ENCODE results near the gene RBM12.

The RBM12 gene

DNA sequence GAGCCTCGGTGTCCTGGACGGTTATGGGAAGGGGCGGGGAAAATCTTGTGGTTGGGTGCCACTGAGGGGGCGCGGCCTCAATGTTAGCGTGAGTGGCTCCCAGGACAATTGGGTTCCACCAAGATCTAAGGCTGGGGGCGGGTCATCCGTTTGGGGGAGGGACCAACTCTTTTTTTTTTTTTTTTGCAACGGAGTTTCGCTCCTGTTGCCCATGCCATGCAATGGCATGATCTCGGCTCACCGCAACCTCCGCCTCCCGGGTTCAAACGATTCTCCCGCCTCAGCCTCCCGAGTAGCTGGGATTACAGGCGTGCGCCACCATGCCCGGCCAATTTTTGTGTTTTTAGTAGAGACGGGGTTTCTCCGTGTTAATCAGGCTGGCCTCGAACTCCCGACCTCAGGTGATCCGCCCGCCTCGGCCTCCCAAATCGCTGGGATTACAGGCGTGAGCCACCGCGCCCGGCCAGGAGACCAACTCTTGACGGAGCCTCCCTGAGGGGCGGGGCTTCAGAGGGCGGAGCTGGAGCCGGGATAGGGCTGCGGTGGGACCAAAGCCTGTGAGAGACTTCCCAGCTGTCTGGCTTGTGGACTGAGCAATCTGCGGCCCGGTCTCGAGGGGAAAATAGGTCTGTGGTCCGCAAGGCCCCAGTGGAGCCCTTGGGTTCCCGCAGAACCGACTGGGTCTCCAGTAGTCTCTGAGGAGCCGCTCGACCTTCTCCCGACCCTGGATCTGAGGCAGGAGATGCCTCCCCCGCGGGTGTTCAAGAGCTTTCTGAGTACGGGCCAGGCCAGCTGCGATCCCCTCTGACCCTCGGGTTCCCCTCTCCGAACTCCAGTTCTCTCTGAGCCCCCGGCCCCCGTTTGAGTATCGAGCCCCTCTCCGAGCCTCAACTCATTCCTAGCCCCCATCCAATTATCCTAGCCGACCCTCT is 48.0 kb downstream of the RBM12 start:
- FAIRE-seq (no peak), DNase-seq (ENCODE audit: insufficient read length, low spot score) (peak; percentile 86)
- peak; percentile 54; the same call in 1 of the 2 replicates for TF ChIP-seq POLR2A (IDR thresholded peaks at IDR 0.05; ENCODE audit: low read depth, low read length)

DNA sequence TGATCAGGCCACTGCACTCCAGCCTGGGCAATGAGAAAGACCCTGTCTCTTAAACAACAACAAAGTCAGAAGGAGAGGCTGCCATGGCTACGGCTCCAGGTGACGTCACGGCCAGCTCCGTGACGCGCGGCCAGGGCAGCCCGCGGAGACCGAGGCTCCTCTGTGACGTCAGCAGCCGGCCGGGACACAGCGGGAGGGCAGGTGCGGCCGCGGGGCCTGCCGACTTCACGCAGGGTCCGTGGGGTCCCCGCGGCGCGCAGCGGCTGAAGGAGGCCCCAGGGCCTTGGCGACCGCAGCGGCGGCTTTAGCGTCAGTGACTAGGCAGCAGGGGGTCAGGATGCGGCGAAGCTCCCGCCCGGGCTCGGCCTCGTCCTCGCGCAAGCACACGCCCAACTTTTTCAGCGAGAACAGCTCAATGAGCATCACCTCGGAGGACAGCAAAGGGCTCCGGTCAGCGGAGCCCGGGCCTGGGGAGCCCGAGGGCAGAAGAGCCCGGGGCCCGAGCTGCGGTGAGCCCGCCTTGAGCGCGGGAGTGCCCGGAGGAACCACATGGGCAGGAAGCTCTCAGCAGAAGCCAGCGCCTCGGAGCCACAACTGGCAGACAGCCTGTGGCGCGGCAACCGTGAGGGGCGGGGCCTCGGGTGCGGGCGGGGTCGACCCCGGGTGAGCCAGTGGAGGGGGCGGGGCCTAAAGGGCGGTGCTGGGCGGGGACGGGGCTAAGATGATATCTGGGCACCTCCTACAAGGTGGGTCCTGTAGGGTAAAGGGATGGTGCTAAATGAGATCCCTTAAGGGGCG is 48.8 kb downstream of the RBM12 start, which contains the start of gene SPAG4:
TSS of gene SPAG4 (plus strand) at position 163 of the 798 bp plus-strand sequence. CDS start at position 338, 175 bp downstream.
- FAIRE-seq (no peak), DNase-seq (ENCODE audit: insufficient read length, low spot score) (peak; percentile 94)
- peak; percentile 80 for TF ChIP-seq POLR2A (IDR thresholded peaks at IDR 0.05; ENCODE audit: low read depth, low read length)

DNA sequence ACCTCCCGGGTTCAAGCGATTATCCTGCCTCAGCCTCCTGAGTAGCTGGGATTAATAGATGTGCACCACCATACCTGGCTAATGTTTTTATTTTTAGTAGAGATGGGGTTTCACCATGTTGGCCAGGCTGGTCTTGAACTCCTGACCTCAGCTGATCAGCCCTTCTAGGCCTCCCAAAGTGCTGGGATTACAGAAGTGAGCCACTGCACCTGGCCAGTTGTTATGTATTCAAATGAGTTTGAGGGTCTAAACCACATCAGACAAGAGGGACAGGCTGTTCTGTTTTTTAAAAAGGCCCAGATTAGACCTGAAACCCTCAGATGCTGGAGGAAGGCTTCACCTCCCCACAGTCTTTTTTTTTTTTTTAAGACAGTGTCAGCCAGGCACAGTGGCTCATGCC is 53.2 kb downstream of the RBM12 start:
- no peak for TF ChIP-seq POLR2A (IDR thresholded peaks at IDR 0.05; ENCODE audit: low read depth, low read length)
- DNase-seq (ENCODE audit: insufficient read length, low spot score) (no peak), FAIRE-seq (no peak)

DNA sequence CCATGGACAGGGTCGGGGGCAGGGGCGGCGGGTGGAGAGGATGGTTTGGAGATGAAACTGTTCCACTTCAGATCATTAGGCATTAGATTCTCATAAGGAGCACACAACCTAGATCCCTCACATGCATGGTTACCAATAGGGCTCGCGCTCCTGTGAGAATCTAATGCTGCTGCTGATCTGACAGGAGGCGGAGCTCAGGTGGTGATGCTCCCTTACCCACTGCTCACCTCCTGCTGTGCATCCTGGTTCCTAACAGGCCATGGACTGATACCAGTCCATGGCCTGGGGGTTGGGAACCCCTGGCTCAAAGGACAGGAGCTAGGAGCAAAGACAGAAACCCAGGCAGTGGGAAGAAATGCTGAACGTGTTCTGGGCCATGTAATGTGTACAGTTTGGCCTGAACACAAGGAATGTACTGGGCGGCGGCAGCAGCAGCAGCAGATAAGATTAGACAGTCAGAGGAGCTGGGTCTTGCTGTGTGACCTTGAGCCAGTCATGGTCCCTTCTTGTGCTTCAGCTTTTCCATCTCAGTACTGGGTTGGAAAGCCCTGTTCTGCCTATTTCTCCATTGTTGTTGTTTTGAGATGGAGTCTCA is 53.8 kb downstream of the RBM12 start:
- FAIRE-seq, result no peak
- TF ChIP-seq POLR2A (IDR thresholded peaks at IDR 0.05; ENCODE audit: low read depth, low read length), result no peak
- DNase-seq (ENCODE audit: insufficient read length, low spot score), result no peak

DNA sequence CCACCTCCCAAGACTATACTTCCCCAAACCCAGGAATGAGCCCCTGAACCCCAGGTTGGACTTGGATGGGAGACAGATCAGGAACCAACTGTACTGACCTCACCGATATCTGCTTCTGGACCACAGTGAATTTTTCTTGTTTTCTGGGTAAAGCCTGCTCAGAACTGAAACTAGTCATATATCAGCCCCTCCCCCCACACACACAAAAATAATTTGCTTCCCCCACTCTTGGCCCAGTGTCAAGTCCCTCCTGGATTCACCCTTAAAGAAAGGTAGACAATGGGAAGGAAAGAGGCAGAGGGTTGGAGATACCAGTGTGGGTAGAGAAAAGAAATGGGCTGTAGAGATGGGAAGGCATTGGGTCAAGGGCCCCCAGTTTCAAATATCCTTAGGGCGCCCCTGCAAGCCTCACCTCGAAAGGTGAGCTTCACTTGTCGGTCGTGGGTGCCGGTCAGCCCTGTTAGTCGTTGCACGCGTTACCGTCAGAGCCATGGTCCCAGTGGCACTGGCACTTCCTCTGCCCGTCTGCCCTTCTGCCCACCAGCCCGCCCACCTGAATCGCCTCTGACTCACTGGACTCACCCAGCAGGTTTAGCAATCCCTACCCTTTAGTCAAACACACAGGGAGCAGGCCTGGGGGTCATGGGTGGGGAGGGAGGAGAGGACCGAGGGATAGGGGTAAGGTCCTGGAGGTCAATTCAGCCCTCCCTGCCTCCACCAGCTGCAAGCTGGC is 57.5 kb downstream of the RBM12 start:
- no peak for DNase-seq (ENCODE audit: insufficient read length, low spot score)
- no peak for FAIRE-seq
- TF ChIP-seq POLR2A (IDR thresholded peaks at IDR 0.05; ENCODE audit: low read depth, low read length), result no peak

DNA sequence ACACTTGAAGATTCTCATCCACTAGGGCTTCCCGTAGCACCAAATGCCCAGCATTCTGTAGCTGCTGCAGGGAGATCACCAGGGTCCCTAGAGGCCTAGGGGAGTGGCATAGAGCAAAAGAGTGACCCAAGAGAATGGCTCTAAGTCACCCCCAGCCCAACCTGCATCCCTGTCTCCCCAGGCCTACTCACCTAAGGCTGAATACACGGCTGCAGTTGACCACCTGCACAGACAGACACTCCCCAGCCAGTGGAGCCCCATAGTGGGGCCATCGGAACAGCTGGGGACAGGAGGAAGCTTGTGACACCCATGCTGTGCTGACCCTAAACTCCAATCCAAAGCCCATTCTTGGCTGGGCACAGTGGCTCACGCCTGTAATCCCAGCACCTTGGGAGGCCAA is 58.6 kb downstream of the RBM12 start:
- FAIRE-seq (no peak), DNase-seq (ENCODE audit: insufficient read length, low spot score) (no peak)
- TF ChIP-seq POLR2A (IDR thresholded peaks at IDR 0.05; ENCODE audit: low read depth, low read length), result no peak

DNA sequence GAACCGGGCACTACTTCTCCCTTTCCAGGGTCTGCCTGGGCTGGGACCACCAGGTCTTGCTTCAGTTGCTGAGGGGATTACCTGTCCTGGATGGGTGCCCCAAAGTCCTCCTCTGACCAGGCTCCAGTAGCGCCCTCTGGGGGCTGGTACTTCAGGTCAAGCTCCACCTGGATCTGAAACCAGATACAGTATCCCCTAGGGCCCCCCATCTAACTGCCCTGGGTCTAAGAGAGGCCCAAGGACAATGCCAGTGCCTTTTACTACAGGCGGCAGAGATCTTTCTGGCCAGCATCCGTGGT is 60.3 kb downstream of the RBM12 start:
- no peak for TF ChIP-seq POLR2A (IDR thresholded peaks at IDR 0.05; ENCODE audit: low read depth, low read length)
- FAIRE-seq (no peak), DNase-seq (ENCODE audit: insufficient read length, low spot score) (no peak)

DNA sequence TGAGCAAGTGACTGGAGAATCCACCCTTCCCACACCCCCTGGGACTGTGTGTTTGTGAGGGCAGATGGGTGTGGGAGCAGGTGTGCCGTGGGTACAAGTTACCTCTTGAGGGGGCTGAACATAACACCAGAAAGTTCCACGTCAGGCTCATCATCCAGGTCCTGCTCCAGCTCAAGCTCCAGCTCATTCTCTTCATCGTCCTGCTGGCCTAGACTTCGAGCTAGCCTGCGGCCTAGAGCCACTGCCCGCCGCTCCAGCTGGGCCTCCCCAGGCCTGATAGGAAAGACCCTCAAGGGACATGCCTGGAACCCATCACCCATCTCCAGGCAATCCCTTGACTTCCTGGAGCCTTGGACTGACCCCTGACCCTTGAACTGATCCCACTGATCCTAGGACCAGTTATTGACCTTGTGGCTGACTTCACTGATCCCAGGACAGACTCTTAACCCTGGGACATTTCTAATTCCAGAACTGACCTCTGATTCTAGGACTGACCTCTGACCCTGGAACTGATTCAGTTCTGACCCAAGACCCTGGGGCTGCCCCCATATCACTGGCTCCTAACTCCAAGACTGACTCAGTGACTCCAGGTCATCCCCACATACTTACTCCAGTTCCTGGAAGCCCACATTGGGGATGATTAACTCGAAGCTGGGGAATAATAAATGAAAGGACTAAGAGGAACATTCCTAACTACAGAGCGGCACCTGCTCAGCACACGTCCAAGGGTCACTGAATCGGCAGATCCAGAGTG is 60.8 kb downstream of the RBM12 start:
- no peak for FAIRE-seq
- no peak for TF ChIP-seq POLR2A (IDR thresholded peaks at IDR 0.05; ENCODE audit: low read depth, low read length)
- DNase-seq (ENCODE audit: insufficient read length, low spot score), result no peak

DNA sequence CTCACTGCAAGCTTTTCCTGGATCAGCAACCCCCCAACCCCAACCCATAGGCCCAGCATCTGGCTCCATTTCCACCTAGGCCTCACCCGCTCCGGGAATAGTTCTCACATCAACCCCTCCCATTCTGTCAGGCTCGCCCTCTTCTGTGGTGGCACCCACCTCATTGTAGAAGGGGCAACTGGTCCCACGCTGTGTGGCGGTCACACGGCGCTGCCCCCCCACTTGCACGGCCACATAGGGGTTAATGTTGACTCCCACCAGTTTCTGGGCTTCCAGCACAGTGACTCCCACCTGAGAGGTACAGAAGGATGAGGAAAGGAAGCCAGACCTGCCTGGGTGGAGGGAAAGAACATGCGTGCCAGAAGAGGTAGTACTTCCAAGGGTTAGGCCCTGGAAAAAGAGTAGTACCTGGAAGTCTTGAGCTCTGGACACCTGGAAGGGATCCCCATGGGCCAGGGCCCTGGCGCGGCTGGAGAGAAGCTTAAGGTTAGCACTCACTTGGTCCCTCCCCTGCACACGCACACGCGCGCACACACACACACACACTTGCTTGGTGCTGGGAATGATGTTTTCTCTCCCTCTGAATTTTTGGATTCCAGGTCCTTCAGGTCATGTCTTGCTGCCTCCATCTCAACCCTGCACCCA is 61.7 kb downstream of the RBM12 start:
- FAIRE-seq, result no peak
- no peak for TF ChIP-seq POLR2A (IDR thresholded peaks at IDR 0.05; ENCODE audit: low read depth, low read length)
- no peak for DNase-seq (ENCODE audit: insufficient read length, low spot score)

DNA sequence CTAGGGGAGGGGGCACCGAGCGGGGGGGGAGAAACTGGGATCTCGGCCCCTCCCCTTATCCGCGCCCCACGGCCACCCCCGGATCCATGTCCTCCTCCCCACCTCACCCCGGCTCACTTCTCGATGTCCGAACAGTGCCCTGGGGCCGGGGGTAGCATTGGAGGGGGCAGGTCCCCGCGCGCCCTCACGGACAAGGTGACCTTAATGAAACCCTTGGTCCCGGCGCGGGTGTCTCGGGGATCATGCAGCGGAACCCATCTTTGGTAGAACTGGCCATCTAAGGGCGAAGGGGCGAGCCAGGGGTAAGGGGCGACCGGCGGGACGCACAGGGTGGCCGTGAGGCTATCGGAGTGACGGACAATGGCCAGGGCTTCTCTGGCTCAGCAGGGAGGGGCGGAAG is 62.7 kb downstream of the RBM12 start:
- DNase-seq (ENCODE audit: insufficient read length, low spot score), result no peak
- no peak for FAIRE-seq
- no peak for TF ChIP-seq POLR2A (IDR thresholded peaks at IDR 0.05; ENCODE audit: low read depth, low read length)

DNA sequence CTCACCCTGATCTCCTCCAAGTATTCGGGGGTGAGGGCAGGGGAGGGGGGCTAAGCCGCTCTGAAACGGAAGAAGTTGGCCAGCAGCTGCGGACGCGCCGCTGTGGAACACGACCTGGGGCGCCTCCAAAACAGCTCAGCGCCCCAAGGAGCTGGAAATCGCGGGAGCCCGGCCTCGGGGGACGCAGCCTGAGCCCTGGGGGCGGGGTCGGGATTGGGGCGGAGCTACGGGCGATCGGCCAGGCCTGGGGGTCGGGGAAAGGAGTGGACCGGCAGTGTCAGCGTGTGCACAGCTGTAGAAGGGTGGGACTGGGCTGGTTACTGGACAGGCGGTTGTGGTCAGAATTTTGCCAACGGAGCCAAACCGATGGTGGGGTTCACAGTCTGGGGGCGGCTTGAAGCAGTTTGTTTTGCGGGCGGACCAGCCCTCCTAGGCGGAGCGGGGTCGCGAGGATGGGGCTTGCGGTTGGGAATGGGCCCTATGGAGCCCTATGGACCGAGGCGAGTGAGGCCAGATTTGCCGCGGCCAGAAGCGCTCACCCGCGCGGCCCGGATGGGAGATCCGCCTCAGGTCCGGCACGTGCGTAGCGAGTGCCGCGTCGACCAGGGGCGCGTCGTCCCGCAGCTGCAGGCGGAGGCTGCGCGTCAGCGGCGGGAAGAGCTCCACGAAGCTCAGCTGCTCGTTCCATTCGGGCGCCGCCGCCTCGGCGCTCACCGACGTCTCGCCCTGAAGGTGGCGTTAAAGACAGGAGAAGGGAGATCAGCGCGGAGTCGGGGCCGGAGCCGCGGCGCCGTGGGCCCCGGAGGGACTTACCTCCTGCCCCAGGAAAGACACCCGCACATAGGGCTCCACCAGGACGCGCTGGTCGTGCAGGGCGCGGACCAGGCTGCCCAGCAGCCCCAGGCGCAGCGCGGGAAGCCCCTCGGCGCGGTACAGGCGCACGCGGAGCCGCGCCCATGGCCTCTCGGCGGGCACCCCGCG is 63.4 kb downstream of the RBM12 start:
- FAIRE-seq, result no peak
- DNase-seq (ENCODE audit: insufficient read length, low spot score), result no peak
- no peak for TF ChIP-seq POLR2A (IDR thresholded peaks at IDR 0.05; ENCODE audit: low read depth, low read length)

Measured in H54 (cell line).